ENCODE data around the gene IMMT.
"Not testable (repeated sequence)": the region's sequence is repeated elsewhere in the genome, so short reads cannot be mapped to it uniquely, and the experiment has no call there.

Gene IMMT

GRCh38 chr2:86211796-86212188 is 16.5 kb upstream of the IMMT start:
- H3K4me3 ChIP-seq (ENCODE audit: low read length): no peak overlapping the region
- no peak for DNase-seq (ENCODE audit: low read depth)
- no peak for TF ChIP-seq CTCF (conservative IDR thresholded peaks at IDR 0.05; ENCODE audit: low read length)

- no peak overlapping the region for H3K4me3 ChIP-seq (ENCODE audit: low read length)
- DNase-seq (ENCODE audit: low read depth): no peak
- TF ChIP-seq CTCF (conservative IDR thresholded peaks at IDR 0.05; ENCODE audit: low read length): no peak
These were observed 16.0 kb upstream of the IMMT start for GRCh38 chr2:86211033-86211795.

GRCh38 chr2:86204458-86204857 is 9.2 kb upstream of the IMMT start:
- no peak for TF ChIP-seq CTCF (conservative IDR thresholded peaks at IDR 0.05; ENCODE audit: low read length)
- no peak for DNase-seq (ENCODE audit: low read depth)
- H3K4me3 ChIP-seq (ENCODE audit: low read length): no peak overlapping the region

- no peak overlapping the region for H3K4me3 ChIP-seq (ENCODE audit: low read length)
- DNase-seq (ENCODE audit: low read depth): no peak
- no peak for TF ChIP-seq CTCF (conservative IDR thresholded peaks at IDR 0.05; ENCODE audit: low read length)
These were observed 8.4 kb upstream of the IMMT start for GRCh38 chr2:86203614-86204013.

GRCh38 chr2:86202702-86203101 is 7.4 kb upstream of the IMMT start:
- TF ChIP-seq CTCF (conservative IDR thresholded peaks at IDR 0.05; ENCODE audit: low read length): no peak

GRCh38 chr2:86202336-86202692 is 7.1 kb upstream of the IMMT start:
- H3K4me3 ChIP-seq (ENCODE audit: low read length): no peak overlapping the region
- no peak for DNase-seq (ENCODE audit: low read depth)
- TF ChIP-seq CTCF (conservative IDR thresholded peaks at IDR 0.05; ENCODE audit: low read length): no peak

More at GRCh38 chr2:86202702-86203101, 7.4 kb upstream of the IMMT start:
- no peak overlapping the region for H3K4me3 ChIP-seq (ENCODE audit: low read length)
- no peak for DNase-seq (ENCODE audit: low read depth)

- no peak overlapping the region for H3K4me3 ChIP-seq (ENCODE audit: low read length)
- no peak; the same call in 1 of the 2 replicates for TF ChIP-seq CTCF (conservative IDR thresholded peaks at IDR 0.05; ENCODE audit: low read length)
- no peak for DNase-seq (ENCODE audit: low read depth)
These were observed 6.5 kb upstream of the IMMT start for GRCh38 chr2:86201671-86202335.

GRCh38 chr2:86200564-86200963 is 5.3 kb upstream of the IMMT start:
- not testable (repeated sequence) for H3K4me3 ChIP-seq (ENCODE audit: low read length); DNase-seq (ENCODE audit: low read depth)
